Smooth muscle cell (in vitro differentiated cells): ENCODE measurements around the gene BEND5. TPM values are rescaled to one million over a fixed set of nuclear protein-coding genes. Genes with fewer than 3 reads are reported as not detected.

Experiments used
- DNase-seq: peaks from one replicate; lab custom pipeline; 2025; ENCODE audit not compliant: unreplicated experiment; lab: John Stamatoyannopoulos, UW
- H2AFZ ChIP-seq: fragments of 200-600 bp; sonication (generic); 2 replicates; pipeline ENCODE4 v1.6.0; 2016; ENCODE audit warnings: antibody characterized with exemption, low read depth, mild to moderate bottlenecking
- H3F3A ChIP-seq: fragments of 200-600 bp; sonication (generic); 2 replicates; pipeline ENCODE4 v1.6.0; 2017; ENCODE audit warnings: antibody characterized with exemption, low read depth
- H3K27ac ChIP-seq: fragments of 200-600 bp; sonication (generic); 2 replicates; pipeline ENCODE4 v1.5.1; 2016; ENCODE audit warnings: low read depth, mild to moderate bottlenecking
- H3K27me3 ChIP-seq: fragments of 200-600 bp; sonication (generic); 2 replicates; pipeline ENCODE4 v1.6.1; 2016; ENCODE audit warnings: low read depth, mild to moderate bottlenecking
- H3K36me3 ChIP-seq: fragments of 200-600 bp; sonication (generic); 2 replicates; pipeline ENCODE4 v1.5.1; 2016; ENCODE audit warnings: low read depth
- H3K4me1 ChIP-seq: fragments of 200-600 bp; sonication (generic); 2 replicates; pipeline ENCODE4 v1.5.1; 2016; ENCODE audit warnings: low read depth
- H3K4me2 ChIP-seq: fragments of 200-600 bp; sonication (generic); 2 replicates; pipeline ENCODE4 v1.6.0; 2016; ENCODE audit warnings: mild to moderate bottlenecking
- H3K4me3 ChIP-seq: fragments of 200-600 bp; sonication (generic); 2 replicates; pipeline ENCODE4 v1.5.1; 2016; ENCODE audit warnings: mild to moderate bottlenecking
- H3K79me2 ChIP-seq: fragments of 200-600 bp; sonication (generic); 2 replicates; pipeline ENCODE4 v1.6.0; 2016; ENCODE audit warnings: low read depth, mild to moderate bottlenecking
- H3K9ac ChIP-seq: fragments of 200-600 bp; sonication (generic); 2 replicates; pipeline ENCODE4 v1.6.0; 2016; ENCODE audit warnings: low read depth
- H3K9me3 ChIP-seq: fragments of 200-600 bp; sonication (generic); replicated peaks from 2 replicates; pipeline ENCODE4 v1.5.1; 2016; ENCODE audit warnings: low read depth
- H4K20me1 ChIP-seq: fragments of 200-600 bp; sonication (generic); 2 replicates; pipeline ENCODE4 v1.6.0; 2016; ENCODE audit warnings: low read depth
- CTCF ChIP-seq: fragments of 200-600 bp; sonication (generic); IDR thresholded peaks from 2 replicates; pipeline ENCODE4 v1.5.1; 2017; ENCODE audit warnings: borderline replicate concordance, mild to moderate bottlenecking, antibody characterized with exemption; ENCODE audit not compliant: insufficient read depth, poor library complexity, severe bottlenecking
- WGBS: methylation state at CpG from one replicate; pipeline ENCODE4 v1.1.7; 2016; ENCODE audit warnings: low lambda C conversion rate; 5-methylcytosine and 5-hydroxymethylcytosine counted together
- polyA plus RNA-seq: library from polyadenylated mRNA; unstranded; fragments of >200 nt; fragmentation: Nextera tagmentation; extraction: Ambion mirVana; gene quantifications from 2 replicates; pipeline ENCODE4 v1.2.1, GENCODE V29; 2016
- total RNA-seq: library from RNA; depleted of rRNA; stranded (reverse); fragments of >200 nt; gene quantifications from 2 replicates; pipeline ENCODE4 v1.2.3, GENCODE V29; 2014

BEND5 gene
- total and polyA plus RNA-seq, 2 experiments from 2014 or later: 4.0 to 10.7 TPM

GRCh38 chr1:48717082-48717481 lies 59.6 kb downstream of the BEND5 start:
- no peaks in the 10 kb centered on the region for H4K20me1 ChIP-seq
- no peak overlapping the region for H3K4me3 ChIP-seq
- no peaks in the 10 kb centered on the region for H3K36me3 ChIP-seq
- H3K4me1 ChIP-seq: no peaks in the 10 kb centered on the region
- H2AFZ ChIP-seq: no peak overlapping the region
- DNase-seq: no peak
- no peaks in the 10 kb centered on the region for H3K79me2 ChIP-seq
- TF ChIP-seq CTCF: no peak
- no peak overlapping the region for H3K4me2 ChIP-seq
- no peaks in the 10 kb centered on the region for H3F3A ChIP-seq
- H3K27ac ChIP-seq: no peak overlapping the region
- WGBS: 100% methylated on average over 1 of the region's 1 CpG
- peaks cover 4% of the 10 kb centered on the region for H3K27me3 ChIP-seq
- no peaks in the 10 kb centered on the region for H3K9me3 ChIP-seq
- no peak overlapping the region for H3K9ac ChIP-seq

- H3K27me3 ChIP-seq: peaks cover 2% of the 10 kb centered on the region
- H4K20me1 ChIP-seq: no peaks in the 10 kb centered on the region
- no peaks in the 10 kb centered on the region for H3K4me1 ChIP-seq
- H3K27ac ChIP-seq: no peak overlapping the region
- no peak overlapping the region for H2AFZ ChIP-seq
- no peak for TF ChIP-seq CTCF
- no peak overlapping the region for H3K9ac ChIP-seq
- DNase-seq: no peak
- H3F3A ChIP-seq: no peaks in the 10 kb centered on the region
- no peaks in the 10 kb centered on the region for H3K36me3 ChIP-seq
- no peaks in the 10 kb centered on the region for H3K79me2 ChIP-seq
- H3K9me3 ChIP-seq: no peaks in the 10 kb centered on the region
- H3K4me2 ChIP-seq: no peak overlapping the region
- no peak overlapping the region for H3K4me3 ChIP-seq
- 88% methylated on average over 5 of the region's 5 CpGs for WGBS
Measured at GRCh38 chr1:48715921-48716320, 60.8 kb downstream of the BEND5 start.

GRCh38 chr1:48710915-48711314 lies 65.8 kb downstream of the BEND5 start:
- Histone ChIP-seq H3K79me2 (no peaks in the 10 kb centered on the region), H3F3A (no peaks in the 10 kb centered on the region), H4K20me1 (no peaks in the 10 kb centered on the region), H3K27ac (no peak overlapping the region), H3K4me1 (peaks cover 3% of the 10 kb centered on the region), H3K27me3 (no peaks in the 10 kb centered on the region), H3K9me3 (no peaks in the 10 kb centered on the region), H3K9ac (no peak overlapping the region), H3K4me3 (no peak overlapping the region), H3K4me2 (no peak overlapping the region), H3K36me3 (no peaks in the 10 kb centered on the region), H2AFZ (no peak overlapping the region)
- 100% methylated on average over 2 of the region's 2 CpGs for WGBS
- DNase-seq: no peak
- no peak for TF ChIP-seq CTCF

GRCh38 chr1:48710318-48710717 lies 66.4 kb downstream of the BEND5 start:
- peaks cover 3% of the 10 kb centered on the region for H3K4me1 ChIP-seq
- no peak for TF ChIP-seq CTCF
- H3K4me2 ChIP-seq: no peak overlapping the region
- no peaks in the 10 kb centered on the region for H3K79me2 ChIP-seq
- 83% methylated on average over 2 of the region's 2 CpGs for WGBS
- H3K27me3 ChIP-seq: no peaks in the 10 kb centered on the region
- no peak overlapping the region for H3K27ac ChIP-seq
- H2AFZ ChIP-seq: no peak overlapping the region
- no peak overlapping the region for H3K4me3 ChIP-seq
- H3K36me3 ChIP-seq: no peaks in the 10 kb centered on the region
- no peak overlapping the region for H3K9ac ChIP-seq
- H4K20me1 ChIP-seq: no peaks in the 10 kb centered on the region
- no peak for DNase-seq
- H3K9me3 ChIP-seq: no peaks in the 10 kb centered on the region
- H3F3A ChIP-seq: no peaks in the 10 kb centered on the region
